T-cell (primary cell): ENCODE results near the gene PALD1. TPM values are rescaled to one million over a fixed set of nuclear protein-coding genes. Genes with fewer than 3 reads are reported as not detected.

ENCODE experiments used
- ATAC-seq, 4 experiments: fragments of 200-7000 bp in 3 of 4; fragments of 150-1000 bp in 1 of 4; cut with Tn5 transposase; replicated peaks in 1 of 4; 1 replicate in 3 of 4; 2 replicates in 1 of 4; pipeline ENCODE4 v1.10.0; 2021; ENCODE audit warnings: moderate library complexity in 3 of 4, mild to moderate bottlenecking in 2 of 4, moderate number of reproducible peaks in 1 of 4
- CTCF ChIA-PET, 2 donors: fragments of 300-600 bp; sonication (Branson Sonifier 250); formaldehyde crosslinking; loops; one replicate each; lab custom pipeline; 2022; ENCODE audit warnings: antibody characterized with exemption in 2 of 2; lab: Charles Lee
- POLR2A ChIA-PET, 2 donors: fragments of 300-600 bp; sonication (Branson Sonifier 250); formaldehyde crosslinking; loops; one replicate each; lab custom pipeline; 2022; ENCODE audit warnings: antibody characterized with exemption in 2 of 2; lab: Charles Lee
- DNase-seq, 35 experiments: peaks; one replicate each; pipeline versions ENCODE4 v3.0.0 to v3.0.0-alpha.2; 2013 to 2023
- H3K27ac ChIP-seq: one replicate; pipeline ENCODE4 v1.5.1; 2013; ENCODE audit warnings: low read length
- H3K27me3 ChIP-seq, 2 experiments: replicated peaks in 1 of 2; 1 replicate in 1 of 2; 2 replicates in 1 of 2; pipeline versions ENCODE4 v1.6.1 to v1.7.0; 2013; ENCODE audit warnings: low read length in 1 of 2, mixed read lengths in 1 of 2; ENCODE audit not compliant: control insufficient read depth in 2 of 2, insufficient read depth in 2 of 2; ENCODE audit errors: extremely low read depth in 1 of 2
- H3K36me3 ChIP-seq, 2 donors: 1 replicate in 1 of 2; 2 replicates in 1 of 2; pipeline versions ENCODE4 v1.6.1 to v1.7.0; 2013; ENCODE audit warnings: low read length in 1 of 2; ENCODE audit not compliant: control insufficient read depth in 2 of 2, insufficient read depth in 1 of 2; ENCODE audit errors: extremely low read depth in 1 of 2
- H3K4me1 ChIP-seq, 2 experiments: 1 replicate in 1 of 2; 2 replicates in 1 of 2; pipeline versions ENCODE4 v1.6.1 to v1.7.0; 2013; ENCODE audit warnings: low read length in 2 of 2, mixed read lengths in 1 of 2; ENCODE audit not compliant: insufficient read depth in 2 of 2, control insufficient read depth in 1 of 2; ENCODE audit errors: extremely low read depth in 1 of 2
- H3K4me3 ChIP-seq, 2 donors: 1 replicate in 1 of 2; 2 replicates in 1 of 2; pipeline versions ENCODE4 v1.5.1 to v1.7.0; 2013; ENCODE audit warnings: mild to moderate bottlenecking in 2 of 2, low read length in 1 of 2, moderate library complexity in 1 of 2; ENCODE audit not compliant: control insufficient read depth in 1 of 2; ENCODE audit errors: extremely low read depth in 1 of 2
- H3K9me3 ChIP-seq: 2 replicates; pipeline ENCODE4 v1.7.0; 2013
- H3K27ac Mint-ChIP-seq, 2 donors: one replicate each; pipeline ENCODE4 v1.8.0; 2020 to 2021; ENCODE audit warnings: mild to moderate bottlenecking in 2 of 2, mixed read lengths in 2 of 2
- H3K27me3 Mint-ChIP-seq, 2 donors: one replicate each; pipeline ENCODE4 v1.8.0; 2021 to 2022; ENCODE audit warnings: mixed read lengths in 2 of 2
- H3K36me3 Mint-ChIP-seq: one replicate; pipeline ENCODE4 v1.8.0; 2021; ENCODE audit warnings: mixed read lengths
- H3K4me1 Mint-ChIP-seq, 3 donors: one replicate each; pipeline ENCODE4 v1.8.0; 2020 to 2022; ENCODE audit warnings: mixed read lengths in 3 of 3, mild to moderate bottlenecking in 1 of 3
- H3K4me3 Mint-ChIP-seq, 3 donors: one replicate each; pipeline ENCODE4 v1.8.0; 2020 to 2022; ENCODE audit warnings: mild to moderate bottlenecking in 3 of 3, mixed read lengths in 3 of 3, moderate library complexity in 3 of 3
- H3K9me3 Mint-ChIP-seq, 3 donors: one replicate each; pipeline ENCODE4 v1.8.0; 2020 to 2022; ENCODE audit warnings: mixed read lengths in 3 of 3
- whole genome bisulfite sequencing: methylation state at CpG from one replicate; pipeline ENCODE4 v1.1.5; 2013; ENCODE audit warnings: missing lambda C conversion rate; ENCODE audit not compliant: insufficient coverage; 5-methylcytosine and 5-hydroxymethylcytosine counted together
- total RNA-seq, 35 experiments: library from RNA in 6 of 35; stranded (reverse) in 6 of 35; fragments of 120-200 nt in 1 of 35; gene quantifications; one replicate each; pipeline versions ENCODE4 v1.2.1 to v1.2.4 and lab custom pipeline; 2013 to 2026

Gene PALD1
- total RNA-seq, 5 donors from 2014 or later (not counting 1 experiment from before 2014, with no cell fraction given), result 0.10 to 0.38 (median 0.13) TPM

DNA sequence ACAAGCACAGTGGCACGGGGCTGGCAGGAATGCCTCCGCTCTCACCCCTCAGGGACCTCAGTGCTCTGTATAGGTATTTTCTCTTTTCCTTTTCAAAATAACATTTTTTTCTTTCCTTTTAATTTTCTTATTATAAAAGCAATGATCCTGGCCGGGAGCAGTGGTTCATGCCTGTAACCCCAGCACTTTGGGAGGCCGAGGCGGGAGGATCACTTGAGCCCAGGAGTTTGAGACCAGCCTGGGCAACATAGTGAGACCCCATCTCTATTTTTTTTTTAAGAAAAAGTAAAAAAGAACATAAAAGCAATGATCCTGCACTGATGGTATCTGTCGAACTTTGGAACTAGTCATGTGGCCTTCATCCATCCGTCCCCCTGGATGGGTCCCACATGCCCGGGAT is 120.8 kb downstream of the PALD1 start:
- Histone ChIP-seq H3K27ac (peak overlapping the region; percentile 16), H3K4me3 (peak overlapping the region in 1 of 2 donors; percentile 86), H3K9me3 (no peaks in the 10 kb centered on the region), H3K27me3 (no peaks in the 10 kb centered on the region), H3K4me1 (peaks cover 12 to 99% of the 10 kb centered on the region in 2 experiments), H3K36me3 (peaks cover 14 to 52% of the 10 kb centered on the region in 2 donors)
- no peak for DNase-seq
- no peak overlapping the region for H3K27ac Mint-ChIP-seq
- H3K4me1 Mint-ChIP-seq, result peaks cover 59 to 78% (median 74%) of the 10 kb centered on the region in 3 donors
- no peaks in the 10 kb centered on the region for H3K9me3 Mint-ChIP-seq
- ATAC-seq, result no peak
- no peaks in the 10 kb centered on the region for H3K27me3 Mint-ChIP-seq
- CTCF ChIA-PET, result no interaction called here
- POLR2A ChIA-PET, result no interaction called here
- 96% methylated on average over 3 of the region's 8 CpGs for WGBS
- H3K36me3 Mint-ChIP-seq, result peaks cover 25% of the 10 kb centered on the region
- peak overlapping the region; percentile 44 to 91 (median 70) for H3K4me3 Mint-ChIP-seq

DNA sequence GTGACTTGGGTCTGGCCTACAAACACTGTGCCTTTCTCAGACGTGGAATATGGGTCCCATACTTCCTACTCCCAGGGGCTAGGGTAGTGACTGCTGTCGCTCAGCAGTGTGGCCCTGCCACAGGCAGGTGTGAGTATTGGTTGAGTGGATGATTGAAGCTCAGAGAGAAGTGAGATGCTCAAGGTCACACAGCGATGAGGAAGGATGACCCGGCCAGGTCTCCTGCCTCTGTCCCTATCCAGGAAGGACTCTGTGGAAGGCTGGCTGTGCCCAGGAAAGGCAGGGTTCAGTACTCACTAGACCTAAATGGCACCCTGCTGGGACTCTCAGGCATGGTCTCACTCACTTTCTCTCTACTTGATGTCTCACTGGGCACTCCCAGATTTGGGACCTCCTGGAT is 121.2 kb downstream of the PALD1 start:
- H3K4me1 ChIP-seq, result peaks cover 12 to 94% of the 10 kb centered on the region in 2 experiments
- no peaks in the 10 kb centered on the region for H3K9me3 ChIP-seq
- Mint-ChIP-seq H3K4me1 (peaks cover 58 to 76% (median 73%) of the 10 kb centered on the region in 3 donors), H3K27ac (peak overlapping the region; percentile 24 to 66), H3K9me3 (no peaks in the 10 kb centered on the region), H3K27me3 (no peaks in the 10 kb centered on the region), H3K4me3 (peak overlapping the region; percentile 70 to 91 (median 88)), H3K36me3 (peaks cover 25% of the 10 kb centered on the region)
- ChIA-PET POLR2A (no interaction called here), CTCF (no interaction called here)
- peaks cover 14 to 52% of the 10 kb centered on the region in 2 donors for H3K36me3 ChIP-seq
- DNase-seq (no peak), ATAC-seq (no peak)
- peak overlapping the region; percentile 16 for H3K27ac ChIP-seq
- 93% methylated on average over 3 of the region's 4 CpGs for WGBS
- peak overlapping the region; percentile 21 to 86 for H3K4me3 ChIP-seq
- H3K27me3 ChIP-seq, result no peaks in the 10 kb centered on the region

DNA sequence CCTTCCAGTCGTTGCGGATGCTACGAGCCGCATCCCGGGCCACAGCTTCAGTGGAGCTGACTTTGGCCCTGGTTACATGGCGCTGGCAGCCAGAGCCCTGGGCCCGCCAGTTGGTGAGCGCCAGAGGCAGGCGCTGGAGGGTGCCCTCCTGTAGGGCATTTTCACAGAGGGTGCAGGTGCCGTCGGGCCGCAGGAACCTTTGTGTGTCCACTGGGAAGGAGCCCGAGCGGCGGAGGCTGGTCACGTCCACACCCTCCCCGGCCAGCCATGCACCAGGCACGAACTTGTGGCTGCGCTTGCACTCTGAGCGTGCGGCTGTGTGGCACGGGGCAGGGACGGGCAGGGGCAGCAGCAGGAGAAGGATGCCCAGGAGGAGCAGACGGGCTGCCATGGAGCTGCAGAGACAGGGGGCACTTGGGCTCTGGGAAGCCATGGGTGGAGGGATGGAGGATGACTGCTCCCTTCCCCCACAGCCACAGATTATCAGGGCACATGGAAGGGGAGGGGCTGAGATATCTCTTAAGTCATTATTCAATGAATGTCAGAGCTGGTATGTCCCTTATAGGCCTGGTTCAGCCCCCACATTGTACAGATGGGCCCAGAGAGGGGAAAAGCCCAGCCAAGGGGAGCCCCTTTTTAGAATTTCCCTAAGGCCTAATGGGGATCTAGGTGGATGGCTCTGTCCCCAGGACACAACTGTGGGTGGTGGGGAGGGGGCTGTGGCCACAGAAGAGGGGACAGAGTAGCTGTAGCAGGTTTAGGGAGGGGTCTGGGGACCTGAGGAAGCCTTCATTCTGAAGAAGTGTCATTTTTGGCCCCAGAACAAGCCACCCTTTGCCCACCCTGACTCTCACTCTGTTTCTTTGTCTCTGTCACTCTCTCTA is 122.2 kb downstream of the PALD1 start:
- H3K27me3 ChIP-seq, result no peaks in the 10 kb centered on the region
- DNase-seq, result no peak
- peak overlapping the region; percentile 88 to 96 (median 91) for H3K4me3 Mint-ChIP-seq
- ChIA-PET POLR2A (no interaction called here), CTCF (no interaction called here)
- H3K4me3 ChIP-seq, result peak overlapping the region; percentile 25 to 86
- 81% methylated on average over 17 of the region's 24 CpGs for WGBS
- H3K4me1 Mint-ChIP-seq, result peaks cover 49 to 69% (median 67%) of the 10 kb centered on the region in 3 donors
- H3K27me3 Mint-ChIP-seq, result no peaks in the 10 kb centered on the region
- no peaks in the 10 kb centered on the region for H3K9me3 ChIP-seq
- peak overlapping the region; percentile 84 for H3K27ac ChIP-seq
- H3K36me3 ChIP-seq, result peaks cover 14 to 52% of the 10 kb centered on the region in 2 donors
- H3K4me1 ChIP-seq, result peaks cover 12 to 85% of the 10 kb centered on the region in 2 experiments
- ATAC-seq, result no peak
- H3K36me3 Mint-ChIP-seq, result peaks cover 25% of the 10 kb centered on the region
- no peaks in the 10 kb centered on the region for H3K9me3 Mint-ChIP-seq
- peak overlapping the region; percentile 44 to 99 for H3K27ac Mint-ChIP-seq

DNA sequence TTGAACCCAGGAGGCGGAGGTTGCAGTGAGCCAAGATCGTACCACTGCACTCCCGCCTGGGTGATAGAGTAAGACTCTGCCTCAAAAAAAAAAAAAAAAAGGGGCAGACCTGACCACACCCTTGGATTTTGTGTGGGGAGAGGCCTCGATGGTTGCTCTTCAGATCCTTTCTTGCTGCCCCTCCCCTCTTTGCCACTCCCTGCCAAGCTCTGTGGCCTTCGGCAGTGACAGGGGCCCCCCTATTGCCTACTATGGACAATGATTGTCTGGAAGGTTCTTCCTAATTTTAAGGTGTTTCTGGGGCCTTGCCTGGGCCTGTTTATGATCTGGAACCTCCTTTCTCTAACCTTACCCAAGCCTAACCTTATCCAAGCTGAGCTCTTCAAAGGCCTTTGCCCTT is 123.2 kb downstream of the PALD1 start:
- H3K27ac Mint-ChIP-seq, result peak overlapping the region; percentile 93 to 99
- no peaks in the 10 kb centered on the region for H3K27me3 Mint-ChIP-seq
- Histone ChIP-seq H3K27me3 (no peaks in the 10 kb centered on the region), H3K27ac (peak overlapping the region; percentile 84), H3K4me3 (peak overlapping the region; percentile 79 to 86), H3K9me3 (no peaks in the 10 kb centered on the region), H3K4me1 (peaks cover 12 to 75% of the 10 kb centered on the region in 2 experiments), H3K36me3 (peaks cover 14 to 42% of the 10 kb centered on the region in 2 donors)
- H3K36me3 Mint-ChIP-seq, result peaks cover 24% of the 10 kb centered on the region
- CTCF ChIA-PET, result interaction anchor here in 1 of 2 donors (0.7 to 2.0 kb wide), 2 partner anchors 15 to 43 kb away, joined by 3 to 5 read pairs; no protein-coding TSS in a partner anchor
- DNase-seq (peak in 1 of 35 experiments; percentile 31), ATAC-seq (no peak)
- POLR2A ChIA-PET, result interaction anchor here in 1 of 2 donors (1.1 kb wide), 1 partner anchor 8 kb away, joined by 3 read pairs; no protein-coding TSS in a partner anchor
- no peaks in the 10 kb centered on the region for H3K9me3 Mint-ChIP-seq
- WGBS, result no CpG with 5 or more reads among the region's 5 CpGs
- H3K4me3 Mint-ChIP-seq, result peak overlapping the region; percentile 88 to 96 (median 91)
- H3K4me1 Mint-ChIP-seq, result peaks cover 43 to 63% (median 61%) of the 10 kb centered on the region in 3 donors

DNA sequence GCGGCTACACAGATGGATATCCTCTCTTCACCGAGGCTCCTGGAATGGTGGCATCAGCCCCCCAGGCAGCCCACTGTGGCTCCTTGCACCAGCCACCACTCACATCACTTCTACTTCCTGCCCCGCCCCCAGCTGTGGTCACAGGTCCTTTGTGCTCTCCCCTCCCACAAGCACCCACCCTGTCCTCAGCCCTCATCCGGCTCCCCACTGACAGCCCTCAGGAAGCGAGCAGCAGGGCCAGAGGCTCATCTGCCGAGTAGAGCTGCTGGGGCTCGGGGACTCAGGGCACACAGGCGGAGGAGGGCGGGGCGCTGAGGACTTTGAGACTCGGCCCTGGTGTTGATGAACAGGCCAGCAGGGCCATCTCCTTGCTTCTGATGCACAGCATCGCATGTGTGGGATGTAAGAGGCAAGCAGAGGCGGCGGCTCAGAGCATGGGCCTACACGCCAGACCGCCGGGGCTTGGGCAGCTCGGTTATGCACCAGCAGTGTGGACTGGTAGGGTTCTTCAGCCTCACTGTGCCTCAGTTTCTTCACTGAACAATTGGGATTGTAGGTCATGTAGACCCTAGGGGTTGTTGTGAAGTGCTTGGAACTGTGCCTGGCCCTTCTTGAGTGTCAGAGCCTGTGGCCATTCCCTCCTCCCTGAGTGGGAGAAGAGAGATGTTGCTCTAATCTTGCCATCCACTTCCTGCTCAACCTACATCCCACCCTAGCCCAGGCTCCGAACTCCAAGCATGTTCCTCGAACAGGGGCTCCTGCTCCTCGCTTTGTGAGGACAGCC is 124.3 kb downstream of the PALD1 start, which contains the start of gene PRF1:
Gene PRF1 (minus strand): TSS at position 77 of the 784 bp plus-strand sequence. CDS start 1,839 bp downstream, outside the sequence.
- peak; percentile 95 to 96 (median 96) for ATAC-seq
- DNase-seq, result peak; percentile 64 to 90 (median 84)
- peaks cover 7 to 31% of the 10 kb centered on the region in 2 donors for H3K36me3 ChIP-seq
- H3K27ac ChIP-seq, result peak within 1 kb of the TSS; percentile 84
- no peaks in the 10 kb centered on the region for H3K9me3 ChIP-seq
- POLR2A ChIA-PET, result interaction anchor here (0.6 to 1.1 kb wide), 2 partner anchors 9 to 376 kb away, joined by 3 read pairs; no protein-coding TSS in a partner anchor
- peak within 1 kb of the TSS; percentile 93 to 99 for H3K27ac Mint-ChIP-seq
- peak within 1 kb of the TSS; percentile 79 to 86 for H3K4me3 ChIP-seq
- H3K4me3 Mint-ChIP-seq, result peak within 1 kb of the TSS; percentile 88 to 96 (median 91)
- WGBS, result 15% methylated on average over 18 of the region's 21 CpGs
- peaks cover 0 to 4% (median 4%) of the 10 kb centered on the region in 3 donors for H3K9me3 Mint-ChIP-seq
- peaks cover 13% of the 10 kb centered on the region for H3K36me3 Mint-ChIP-seq
- H3K27me3 Mint-ChIP-seq, result no peaks in the 10 kb centered on the region
- H3K4me1 ChIP-seq, result peaks cover 14 to 71% of the 10 kb centered on the region in 2 experiments
- H3K4me1 Mint-ChIP-seq, result peaks cover 49 to 62% (median 60%) of the 10 kb centered on the region in 3 donors
- H3K27me3 ChIP-seq, result no peaks in the 10 kb centered on the region
- CTCF ChIA-PET, result interaction anchor here in 1 of 2 donors (2.0 kb wide), 1 partner anchor 44 kb away, joined by 5 read pairs; no protein-coding TSS in a partner anchor
